Brain pericyte (primary cell): Measurements from ENCODE around the gene CCDC136.

Experiments used
- DNase-seq: peaks from one replicate; pipeline ENCODE4 v3.0.0-alpha.2; 2012; ENCODE audit warnings: low read depth, low spot score

CCDC136 gene

GRCh38 chr7:128805225-128805624 is 13.5 kb downstream of the CCDC136 start:
- no peak for DNase-seq

- DNase-seq: no peak
Observed at GRCh38 chr7:128807191-128807590, 15.4 kb downstream of the CCDC136 start.

GRCh38 chr7:128809363-128809762 is 17.6 kb downstream of the CCDC136 start:
- no peak for DNase-seq

- DNase-seq: no peak
Observed at GRCh38 chr7:128810473-128810872, 18.7 kb downstream of the CCDC136 start.

GRCh38 chr7:128810997-128811396 is 19.2 kb downstream of the CCDC136 start:
- DNase-seq: no peak

GRCh38 chr7:128811631-128812430 is 20.1 kb downstream of the CCDC136 start:
- no peak for DNase-seq

GRCh38 chr7:128812514-128813168 is 20.9 kb downstream of the CCDC136 start:
- no peak for DNase-seq

- no peak for DNase-seq
Observed at GRCh38 chr7:128814499-128814898, 22.7 kb downstream of the CCDC136 start.

- DNase-seq: no peak
Observed at GRCh38 chr7:128815289-128815942, 23.6 kb downstream of the CCDC136 start.

- no peak for DNase-seq
Observed at GRCh38 chr7:128818694-128819093, 26.9 kb downstream of the CCDC136 start.

- no peak for DNase-seq
Observed at GRCh38 chr7:128821724-128822123, 30.0 kb downstream of the CCDC136 start.

GRCh38 chr7:128826512-128826911 is 34.7 kb downstream of the CCDC136 start:
- no peak for DNase-seq

- DNase-seq: no peak
Observed at GRCh38 chr7:128826916-128827247, 35.1 kb downstream of the CCDC136 start.

- DNase-seq: no peak
Observed at GRCh38 chr7:128827248-128827958, 35.6 kb downstream of the CCDC136 start.

GRCh38 chr7:128827971-128828711 is 36.4 kb downstream of the CCDC136 start:
- DNase-seq: no peak

GRCh38 chr7:128829391-128830166 is 37.8 kb downstream of the CCDC136 start:
- no peak for DNase-seq

GRCh38 chr7:128830231-128831177 is 38.7 kb downstream of the CCDC136 start, which contains the start of gene FLNC:
Gene FLNC (plus strand): TSS chr7:128830406. CDS start chr7:128830638, 232 bp downstream.
- no peak for DNase-seq

GRCh38 chr7:128831178-128831993 is 39.6 kb downstream of the CCDC136 start:
- DNase-seq: no peak
